ENCODE results near the gene LPP. TPM values are rescaled to one million over a fixed set of nuclear protein-coding genes. Genes with fewer than 3 reads are reported as not detected.
A peak's percentile ranks its signal among the peaks of the same experiment; 100 is the strongest.

LPP gene
- total RNA-seq, 1 experiment from 2014 or later = 20.4 TPM

- Histone ChIP-seq H3K4me3 (ENCODE audit: low read length) (no peak overlapping the region), H2AFZ (ENCODE audit: low read length) (no peak overlapping the region), H3K4me1 (ENCODE audit: insufficient read depth, low read length) (0 out of 2 replicates have a peak, but pooled peaks cover 6% of the 10 kb centered on the region), H3K9me2 (replicated peaks; ENCODE audit: low read length) (peaks cover 3% of the 10 kb centered on the region; the same call in 1 of the 2 replicates), H4K20me1 (ENCODE audit: low read length) (no peaks in the 10 kb centered on the region), H3K9me3 (ENCODE audit: low read length) (no peaks in the 10 kb centered on the region), H3K36me3 (ENCODE audit: low read depth, low read length) (no peaks in the 10 kb centered on the region), H3F3A (ENCODE audit: low read length, unreplicated experiment) (no peaks in the 10 kb centered on the region), H3K27me3 (ENCODE audit: low read length) (no peaks in the 10 kb centered on the region), H3K9ac (ENCODE audit: low read length) (no peak overlapping the region), H3K27ac (ENCODE audit: low read length) (peak overlapping the region; percentile 17; the same call in 1 of the 2 replicates), H3K79me2 (ENCODE audit: low read length) (no peaks in the 10 kb centered on the region), H3K4me2 (ENCODE audit: low read length) (no peak overlapping the region)
- intact Hi-C loops (cut with micrococcal nuclease) = no loop called here
- TF ChIP-seq EZH2phosphoT487 (IDR thresholded peaks at IDR 0.05; ENCODE audit: borderline replicate concordance, low read length) (no peak), EZH2 (IDR thresholded peaks at IDR 0.05; ENCODE audit: low read length, unreplicated experiment) (no peak), CTCF (conservative IDR thresholded peaks at IDR 0.05; ENCODE audit: low read depth, low read length) (no peak)
- no TSS peak for BruUV-seq (replicated peaks)
- DNase-seq (peak; percentile 53), ATAC-seq (0 out of 2 replicates have a peak, but pooled peaks have one; percentile 19)
- CTCF ChIA-PET = no interaction called here
- POLR2A ChIA-PET (ENCODE audit: unreplicated experiment) = interaction anchor here (0.7 kb wide), 1 partner anchor 395 kb away, joined by 6 read pairs; no protein-coding TSS in a partner anchor
Observed at GRCh38 chr3:188133219-188133618, 20.7 kb upstream of the LPP start.

GRCh38 chr3:188133646-188134045 is 20.3 kb upstream of the LPP start:
- H3K4me1 ChIP-seq (ENCODE audit: insufficient read depth, low read length) = 0 out of 2 replicates have a peak, but pooled peaks cover 6% of the 10 kb centered on the region
- intact Hi-C loops (cut with micrococcal nuclease) = no loop called here
- H3K79me2 ChIP-seq (ENCODE audit: low read length) = no peaks in the 10 kb centered on the region
- H3K27ac ChIP-seq (ENCODE audit: low read length) = peak overlapping the region; percentile 17; the same call in 1 of the 2 replicates
- H3K27me3 ChIP-seq (ENCODE audit: low read length) = no peaks in the 10 kb centered on the region
- H3K9me3 ChIP-seq (ENCODE audit: low read length) = no peaks in the 10 kb centered on the region
- no peak overlapping the region for H3K9ac ChIP-seq (ENCODE audit: low read length)
- no peak for TF ChIP-seq CTCF (conservative IDR thresholded peaks at IDR 0.05; ENCODE audit: low read depth, low read length)
- no peak for TF ChIP-seq EZH2 (IDR thresholded peaks at IDR 0.05; ENCODE audit: low read length, unreplicated experiment)
- H3K4me2 ChIP-seq (ENCODE audit: low read length) = no peak overlapping the region
- H2AFZ ChIP-seq (ENCODE audit: low read length) = no peak overlapping the region
- DNase-seq (peak; percentile 32), ATAC-seq (no peak; the same call in 1 of the 2 replicates)
- CTCF ChIA-PET = no interaction called here
- no TSS peak for BruUV-seq (replicated peaks)
- H3K9me2 ChIP-seq (replicated peaks; ENCODE audit: low read length) = peaks cover 3% of the 10 kb centered on the region; the same call in 1 of the 2 replicates
- POLR2A ChIA-PET (ENCODE audit: unreplicated experiment) = interaction anchor here (0.7 kb wide), 1 partner anchor 395 kb away, joined by 6 read pairs; no protein-coding TSS in a partner anchor
- H3F3A ChIP-seq (ENCODE audit: low read length, unreplicated experiment) = no peaks in the 10 kb centered on the region
- no peak overlapping the region for H3K4me3 ChIP-seq (ENCODE audit: low read length)
- H3K36me3 ChIP-seq (ENCODE audit: low read depth, low read length) = no peaks in the 10 kb centered on the region
- no peaks in the 10 kb centered on the region for H4K20me1 ChIP-seq (ENCODE audit: low read length)

GRCh38 chr3:188134079-188134478 is 19.9 kb upstream of the LPP start:
- Histone ChIP-seq H3K36me3 (ENCODE audit: low read depth, low read length) (no peaks in the 10 kb centered on the region), H3K9ac (ENCODE audit: low read length) (no peak overlapping the region), H3K4me1 (ENCODE audit: insufficient read depth, low read length) (0 out of 2 replicates have a peak, but pooled peaks cover 6% of the 10 kb centered on the region), H2AFZ (ENCODE audit: low read length) (no peak overlapping the region), H4K20me1 (ENCODE audit: low read length) (no peaks in the 10 kb centered on the region), H3F3A (ENCODE audit: low read length, unreplicated experiment) (no peaks in the 10 kb centered on the region), H3K9me2 (replicated peaks; ENCODE audit: low read length) (no peaks in the 10 kb centered on the region; the same call in 1 of the 2 replicates), H3K79me2 (ENCODE audit: low read length) (no peaks in the 10 kb centered on the region), H3K9me3 (ENCODE audit: low read length) (no peaks in the 10 kb centered on the region), H3K27me3 (ENCODE audit: low read length) (no peaks in the 10 kb centered on the region), H3K4me3 (ENCODE audit: low read length) (no peak overlapping the region), H3K4me2 (ENCODE audit: low read length) (no peak overlapping the region), H3K27ac (ENCODE audit: low read length) (no peak overlapping the region)
- ATAC-seq (no peak), DNase-seq (no peak)
- POLR2A ChIA-PET (ENCODE audit: unreplicated experiment) = no interaction called here
- TF ChIP-seq EZH2phosphoT487 (IDR thresholded peaks at IDR 0.05; ENCODE audit: borderline replicate concordance, low read length) (no peak), EZH2 (IDR thresholded peaks at IDR 0.05; ENCODE audit: low read length, unreplicated experiment) (no peak), CTCF (conservative IDR thresholded peaks at IDR 0.05; ENCODE audit: low read depth, low read length) (no peak)
- BruUV-seq (replicated peaks) = no TSS peak
- CTCF ChIA-PET = no interaction called here
- intact Hi-C loops (cut with micrococcal nuclease) = no loop called here

Data from PC-3 (cell line).